Activated CD8-positive, alpha-beta T cell treated with anti-CD3 and anti-CD28 coated beads, Interleukin-2, amount 10 ng/mL, durations not matched to agents 7 days and 5 days (primary cell): ENCODE results near the gene SUN2. TPM values are rescaled to one million over a fixed set of nuclear protein-coding genes. Genes with fewer than 3 reads are reported as not detected.
A peak's percentile ranks its signal among the peaks of the same experiment; 100 is the strongest.

Experiments used
- ATAC-seq: fragments of 150-1000 bp; cut with Tn5 transposase; one replicate; pipeline ENCODE4 v1.10.0; 2021; ENCODE audit warnings: moderate library complexity
- CTCF ChIA-PET: fragments of 350-600 bp; sonication (Branson Sonifier 250); formaldehyde crosslinking; loops from one replicate; lab custom pipeline; 2021; ENCODE audit warnings: antibody characterized with exemption; lab: Charles Lee
- POLR2A ChIA-PET: fragments of 350-600 bp; sonication (Branson Sonifier 250); formaldehyde crosslinking; loops from one replicate; lab custom pipeline; 2021; ENCODE audit warnings: antibody characterized with exemption; lab: Charles Lee
- DNase-seq: peaks from one replicate; pipeline ENCODE4 v3.0.0-alpha.2; 2020
- H3K27ac Mint-ChIP-seq: one replicate; pipeline ENCODE4 v1.8.0; 2021; ENCODE audit warnings: mild to moderate bottlenecking, mixed read lengths
- H3K27me3 Mint-ChIP-seq: one replicate; pipeline ENCODE4 v1.8.0; 2021; ENCODE audit warnings: low read depth, mixed read lengths
- H3K36me3 Mint-ChIP-seq: one replicate; pipeline ENCODE4 v1.8.0; 2021; ENCODE audit warnings: low read depth, mixed read lengths
- H3K4me1 Mint-ChIP-seq: one replicate; pipeline ENCODE4 v1.8.0; 2021; ENCODE audit warnings: low read depth, mixed read lengths
- H3K4me3 Mint-ChIP-seq: one replicate; pipeline ENCODE4 v1.8.0; 2021; ENCODE audit warnings: mild to moderate bottlenecking, mixed read lengths
- H3K9me3 Mint-ChIP-seq: one replicate; pipeline ENCODE4 v1.8.0; 2022; ENCODE audit warnings: mixed read lengths; ENCODE audit not compliant: insufficient read depth
- total RNA-seq, 2 experiments: library from RNA; stranded (reverse); gene quantifications; one replicate each; pipeline ENCODE4 v1.2.3, GENCODE V29; 2021

SUN2 gene
- total RNA-seq, 2 experiments from 2014 or later = 481 to 482 TPM

DNA sequence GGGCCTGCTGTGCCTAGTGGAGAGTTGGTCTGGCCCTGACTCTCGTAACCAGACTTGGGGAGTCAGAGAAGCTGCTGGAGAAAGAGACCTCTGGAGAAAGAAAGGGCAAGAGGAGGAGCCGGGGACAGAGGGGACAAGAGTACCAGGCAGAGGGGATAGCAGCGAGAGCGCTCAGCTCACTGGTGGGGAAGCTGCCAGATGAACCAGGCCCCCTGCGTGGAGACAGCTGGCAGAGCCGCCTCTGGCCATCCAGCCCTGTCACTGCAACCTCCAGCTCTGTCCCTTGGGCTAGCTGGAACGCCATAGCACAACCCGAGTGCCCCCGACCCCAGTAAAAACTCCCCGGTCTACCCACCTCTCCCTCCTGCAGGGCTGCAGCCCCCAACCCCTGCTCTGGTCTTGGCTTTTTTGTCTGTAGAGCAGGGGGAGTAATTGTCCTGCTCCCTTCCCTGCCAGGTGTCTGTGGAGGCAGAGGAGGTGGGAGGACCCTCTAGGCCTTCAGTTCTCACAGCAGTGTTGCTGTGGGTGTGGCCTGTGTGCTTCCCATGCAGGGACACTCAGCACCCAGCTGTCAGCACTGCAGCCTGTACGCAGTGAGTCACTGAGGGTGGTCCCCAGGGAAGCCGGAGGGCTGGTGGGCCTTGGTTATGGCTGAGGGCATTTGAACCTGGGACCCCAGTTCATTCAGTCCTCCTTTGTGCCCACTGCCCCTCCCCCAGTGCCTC lies 4.8 kb upstream of the SUN2 start:
- H3K36me3 Mint-ChIP-seq = peaks cover 18% of the 10 kb centered on the region
- H3K4me3 Mint-ChIP-seq = no peak overlapping the region
- H3K4me1 Mint-ChIP-seq = peaks cover 33% of the 10 kb centered on the region
- H3K27me3 Mint-ChIP-seq = no peaks in the 10 kb centered on the region
- ChIA-PET CTCF (interaction anchor here (2.8 kb wide), 1 partner anchor 8 kb away, joined by 17 read pairs; no protein-coding TSS in a partner anchor), POLR2A (interaction anchor here (1.4 kb wide), 1 partner anchor 15 kb away, joined by 4 read pairs; no protein-coding TSS in a partner anchor)
- H3K27ac Mint-ChIP-seq = peak overlapping the region; percentile 44
- no peak for DNase-seq
- ATAC-seq = no peak
- no peaks in the 10 kb centered on the region for H3K9me3 Mint-ChIP-seq

DNA sequence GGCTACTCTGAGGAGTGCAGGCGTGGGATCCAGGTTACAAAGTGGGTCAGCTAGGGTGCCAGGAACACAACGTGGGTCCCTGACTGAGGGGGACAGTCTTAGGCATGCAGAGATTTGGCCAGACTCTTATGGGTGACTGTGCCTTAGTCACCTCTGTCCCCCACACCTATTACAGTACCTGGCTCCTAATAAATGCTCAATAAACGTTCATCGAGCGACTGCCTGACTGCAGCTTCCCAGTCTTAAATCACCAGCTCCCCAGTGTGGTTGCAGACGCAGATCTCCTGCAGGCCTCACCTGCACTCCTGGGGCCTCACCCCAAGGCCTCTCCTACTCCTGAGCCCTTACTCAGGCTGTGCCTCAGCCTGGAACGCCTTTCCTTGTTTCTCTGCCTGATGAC lies 3.2 kb upstream of the SUN2 start:
- Mint-ChIP-seq H3K4me1 (peaks cover 33% of the 10 kb centered on the region), H3K4me3 (no peak overlapping the region), H3K36me3 (peaks cover 31% of the 10 kb centered on the region), H3K27ac (peak overlapping the region; percentile 83), H3K9me3 (no peaks in the 10 kb centered on the region), H3K27me3 (no peaks in the 10 kb centered on the region)
- ChIA-PET POLR2A (interaction anchor here (1.3 to 15.1 kb wide), 3 partner anchors 10 to 23 kb away, joined by 4 to 307 read pairs (median 4); no protein-coding TSS in a partner anchor), CTCF (interaction anchor here (1.0 to 2.8 kb wide), 3 partner anchors 10 to 34 kb away, joined by 4 to 17 read pairs (median 4); no protein-coding TSS in a partner anchor)
- ATAC-seq (no peak), DNase-seq (no peak)

DNA sequence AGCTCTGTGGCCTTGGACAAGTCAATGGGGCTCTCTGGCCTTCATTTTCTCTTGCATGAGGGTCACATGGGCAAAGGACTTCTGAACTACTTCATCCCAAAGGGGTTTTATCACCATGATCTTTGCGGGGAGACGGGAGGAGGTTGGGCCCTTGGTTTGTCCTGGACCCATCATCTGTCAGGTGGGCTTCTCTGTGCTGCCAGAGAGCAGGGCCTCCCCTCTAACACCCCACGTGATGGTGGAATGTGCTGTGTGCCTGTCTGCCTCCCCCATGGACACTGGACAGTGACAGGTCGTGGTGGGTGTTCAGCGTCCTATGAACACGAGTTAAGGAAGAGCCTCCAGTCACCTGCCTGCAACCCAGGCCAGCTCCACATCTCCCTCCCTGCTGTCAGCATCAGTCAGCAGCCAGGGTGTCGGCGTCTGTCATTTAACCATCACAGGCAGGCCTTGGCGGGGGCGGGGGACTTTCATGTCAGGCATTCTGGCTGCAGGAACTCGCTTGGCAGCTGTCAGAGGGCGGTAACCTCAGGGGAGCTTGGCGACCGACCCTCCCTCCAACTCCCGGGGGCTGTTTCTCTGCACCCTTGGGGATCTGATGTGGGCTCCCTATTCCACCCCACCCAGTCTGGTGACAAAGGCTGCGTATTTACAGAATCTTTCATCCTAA lies 2.6 kb upstream of the SUN2 start:
- H3K9me3 Mint-ChIP-seq = no peaks in the 10 kb centered on the region
- DNase-seq (peak; percentile 66), ATAC-seq (no peak)
- H3K4me3 Mint-ChIP-seq = peak overlapping the region; percentile 97
- peaks cover 37% of the 10 kb centered on the region for H3K36me3 Mint-ChIP-seq
- H3K4me1 Mint-ChIP-seq = peaks cover 34% of the 10 kb centered on the region
- ChIA-PET CTCF (interaction anchor here (1.0 to 2.8 kb wide), 4 partner anchors 8 to 33 kb away, joined by 4 to 17 read pairs (median 4); no protein-coding TSS in a partner anchor), POLR2A (interaction anchor here (0.8 to 15.1 kb wide), 4 partner anchors 11 to 77 kb away, joined by 3 to 307 read pairs (median 4); partner anchors contain the start of gene TOMM22)
- H3K27me3 Mint-ChIP-seq = no peaks in the 10 kb centered on the region
- peak overlapping the region; percentile 83 for H3K27ac Mint-ChIP-seq

DNA sequence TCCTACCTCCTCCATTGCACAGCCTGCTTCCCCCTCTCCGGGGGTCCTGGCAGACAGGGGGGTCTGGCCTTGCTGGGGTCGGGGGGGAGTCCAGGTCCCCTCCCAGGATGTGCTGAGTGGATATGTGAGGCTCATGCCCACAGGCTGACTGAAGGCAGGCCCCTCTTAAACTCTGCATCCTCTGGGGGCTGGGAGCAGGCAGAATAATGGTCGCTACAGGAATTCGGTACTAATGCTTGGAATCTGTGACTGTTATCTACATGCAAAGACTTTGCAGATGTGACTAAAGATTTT lies 1.6 kb upstream of the SUN2 start:
- H3K4me1 Mint-ChIP-seq = peaks cover 39% of the 10 kb centered on the region
- ChIA-PET POLR2A (interaction anchor here (0.8 to 15.1 kb wide), 2 partner anchors 22 to 36 kb away, joined by 3 to 307 read pairs; no protein-coding TSS in a partner anchor), CTCF (interaction anchor here (1.3 to 2.0 kb wide), 4 partner anchors 9 to 112 kb away, joined by 4 to 11 read pairs (median 6); no protein-coding TSS in a partner anchor)
- peak overlapping the region; percentile 95 for H3K27ac Mint-ChIP-seq
- peaks cover 45% of the 10 kb centered on the region for H3K36me3 Mint-ChIP-seq
- ATAC-seq (no peak), DNase-seq (no peak)
- H3K9me3 Mint-ChIP-seq = no peaks in the 10 kb centered on the region
- H3K27me3 Mint-ChIP-seq = no peaks in the 10 kb centered on the region
- peak overlapping the region; percentile 97 for H3K4me3 Mint-ChIP-seq

DNA sequence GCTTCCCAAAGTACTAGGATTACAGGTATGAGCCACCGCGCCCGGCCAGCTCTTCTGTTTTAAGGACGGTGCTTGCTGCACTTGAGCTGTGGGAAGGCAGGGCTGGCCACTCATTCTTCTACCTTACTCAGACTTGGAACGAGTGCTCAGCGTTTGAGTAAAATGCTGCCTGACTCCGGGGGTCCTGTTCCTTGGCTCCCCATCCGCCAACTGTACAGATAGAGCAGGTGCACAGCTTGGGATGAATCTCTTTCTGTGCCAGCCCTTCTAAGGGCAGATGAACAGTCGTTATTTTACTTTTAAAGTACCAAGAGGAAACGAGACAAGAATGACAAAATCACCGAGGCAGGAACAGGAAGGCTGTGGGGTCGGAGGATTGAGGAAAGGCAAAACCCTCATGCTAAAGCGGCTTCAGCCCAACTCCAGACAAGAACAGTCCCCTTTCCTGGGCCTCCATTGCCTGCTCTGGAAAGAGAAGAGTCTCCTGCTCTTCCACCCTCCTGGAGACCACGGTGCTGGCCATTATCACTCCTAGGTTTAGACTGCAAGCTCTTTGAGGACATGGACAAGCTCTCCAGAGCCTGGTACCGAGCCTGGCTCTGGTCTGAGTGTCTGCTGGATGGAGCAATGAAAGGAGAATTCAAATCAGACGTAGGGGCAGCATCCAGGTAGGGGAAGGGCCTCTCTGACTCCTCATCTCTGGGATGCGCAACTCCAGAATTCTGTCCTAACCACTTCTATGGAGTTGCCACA lies 1.1 kb upstream of the SUN2 start:
- Mint-ChIP-seq H3K9me3 (no peaks in the 10 kb centered on the region), H3K27ac (peak overlapping the region; percentile 95), H3K4me3 (peak overlapping the region; percentile 97), H3K27me3 (no peaks in the 10 kb centered on the region), H3K4me1 (peaks cover 44% of the 10 kb centered on the region), H3K36me3 (peaks cover 50% of the 10 kb centered on the region)
- ATAC-seq (no peak), DNase-seq (peak; percentile 33)
- ChIA-PET CTCF (interaction anchor here (0.8 to 2.0 kb wide), 5 partner anchors 9 to 115 kb away, joined by 3 to 11 read pairs (median 6); partner anchors contain the start of gene CBX6), POLR2A (interaction anchor here (0.8 to 15.1 kb wide), 6 partner anchors 21 to 563 kb away, joined by 3 to 307 read pairs (median 4); partner anchors contain the start of gene RPL3)

DNA sequence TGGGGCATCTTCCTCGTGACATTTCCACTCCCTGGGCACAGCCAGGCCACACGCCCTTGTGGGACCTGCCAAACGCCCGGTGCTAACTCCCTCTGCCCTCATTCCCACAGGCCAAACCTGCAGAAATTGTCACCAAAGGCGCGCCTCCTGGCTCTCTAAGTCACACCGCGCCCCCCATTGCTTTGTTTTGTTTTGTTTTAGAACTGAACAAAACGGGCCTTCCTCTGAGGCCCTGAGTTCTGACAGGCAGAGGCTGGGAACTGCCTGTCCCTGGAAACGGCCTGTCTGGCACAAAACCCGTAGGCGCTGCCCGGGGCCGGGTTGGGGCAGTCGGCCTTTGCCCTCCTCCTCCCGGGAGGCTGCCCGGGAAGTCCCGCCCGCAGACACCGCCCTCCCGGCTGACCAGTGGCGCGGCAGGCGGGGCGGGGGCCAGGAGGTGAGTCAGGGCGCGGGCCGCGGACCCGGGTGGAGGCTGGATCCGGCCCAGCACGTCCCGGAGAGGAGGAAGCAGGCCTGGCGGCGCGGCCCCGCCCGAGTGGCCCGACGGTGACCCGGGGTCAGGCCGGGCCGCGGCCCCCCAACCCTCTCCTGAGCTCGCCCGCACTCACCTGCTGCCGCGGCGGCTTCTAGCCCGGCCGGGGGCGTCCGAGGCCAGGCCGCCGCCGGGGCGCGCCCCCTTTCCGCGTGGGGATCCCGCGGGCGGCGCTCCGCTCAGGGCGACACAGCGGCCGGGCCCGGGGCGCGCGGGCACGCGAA lies 465 bp downstream of the SUN2 start:
- H3K27ac Mint-ChIP-seq = peak overlapping the region; percentile 94
- H3K9me3 Mint-ChIP-seq = no peaks in the 10 kb centered on the region
- H3K27me3 Mint-ChIP-seq = no peaks in the 10 kb centered on the region
- ChIA-PET CTCF (interaction anchor here (1.1 to 2.0 kb wide), 4 partner anchors 11 to 114 kb away, joined by 4 to 7 read pairs (median 6); no protein-coding TSS in a partner anchor), POLR2A (interaction anchor here (0.7 to 15.1 kb wide), 5 partner anchors 20 to 505 kb away, joined by 3 to 307 read pairs (median 3); partner anchors contain the start of gene GTPBP1)
- peak; percentile 62 for DNase-seq
- H3K4me1 Mint-ChIP-seq = peaks cover 51% of the 10 kb centered on the region
- peaks cover 65% of the 10 kb centered on the region for H3K36me3 Mint-ChIP-seq
- peak overlapping the region; percentile 97 for H3K4me3 Mint-ChIP-seq
- peak; percentile 9 for ATAC-seq

DNA sequence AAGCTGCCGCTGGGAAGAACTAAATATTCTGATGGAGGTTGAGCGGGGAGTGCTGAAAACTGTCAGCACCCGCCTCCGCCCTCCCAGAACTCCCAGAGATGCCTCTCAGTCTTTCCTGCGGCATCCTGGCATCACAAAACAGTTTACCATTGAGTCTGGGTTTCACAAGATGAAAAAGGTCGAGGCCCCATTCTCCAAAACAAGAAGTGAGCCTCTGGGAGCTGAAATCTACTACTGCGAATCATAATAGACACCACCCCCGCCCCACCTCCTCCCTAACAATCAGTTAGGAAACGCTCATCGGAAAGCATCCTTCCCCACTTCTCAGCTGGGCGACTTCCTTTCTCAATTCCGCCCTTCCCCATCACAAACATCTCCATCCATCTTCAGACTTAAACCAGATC lies 1.0 kb downstream of the SUN2 start:
- POLR2A ChIA-PET = interaction anchor here (0.6 to 15.1 kb wide), 4 partner anchors 9 to 504 kb away, joined by 3 to 307 read pairs (median 3); partner anchors contain the start of gene GTPBP1
- CTCF ChIA-PET = interaction anchor here (1.1 to 1.8 kb wide), 3 partner anchors 15 to 22 kb away, joined by 3 to 7 read pairs (median 4); no protein-coding TSS in a partner anchor
- Mint-ChIP-seq H3K36me3 (peaks cover 71% of the 10 kb centered on the region), H3K4me3 (peak overlapping the region; percentile 97), H3K4me1 (peaks cover 56% of the 10 kb centered on the region), H3K27me3 (no peaks in the 10 kb centered on the region), H3K9me3 (no peaks in the 10 kb centered on the region), H3K27ac (peak overlapping the region; percentile 94)
- no peak for ATAC-seq
- no peak for DNase-seq

DNA sequence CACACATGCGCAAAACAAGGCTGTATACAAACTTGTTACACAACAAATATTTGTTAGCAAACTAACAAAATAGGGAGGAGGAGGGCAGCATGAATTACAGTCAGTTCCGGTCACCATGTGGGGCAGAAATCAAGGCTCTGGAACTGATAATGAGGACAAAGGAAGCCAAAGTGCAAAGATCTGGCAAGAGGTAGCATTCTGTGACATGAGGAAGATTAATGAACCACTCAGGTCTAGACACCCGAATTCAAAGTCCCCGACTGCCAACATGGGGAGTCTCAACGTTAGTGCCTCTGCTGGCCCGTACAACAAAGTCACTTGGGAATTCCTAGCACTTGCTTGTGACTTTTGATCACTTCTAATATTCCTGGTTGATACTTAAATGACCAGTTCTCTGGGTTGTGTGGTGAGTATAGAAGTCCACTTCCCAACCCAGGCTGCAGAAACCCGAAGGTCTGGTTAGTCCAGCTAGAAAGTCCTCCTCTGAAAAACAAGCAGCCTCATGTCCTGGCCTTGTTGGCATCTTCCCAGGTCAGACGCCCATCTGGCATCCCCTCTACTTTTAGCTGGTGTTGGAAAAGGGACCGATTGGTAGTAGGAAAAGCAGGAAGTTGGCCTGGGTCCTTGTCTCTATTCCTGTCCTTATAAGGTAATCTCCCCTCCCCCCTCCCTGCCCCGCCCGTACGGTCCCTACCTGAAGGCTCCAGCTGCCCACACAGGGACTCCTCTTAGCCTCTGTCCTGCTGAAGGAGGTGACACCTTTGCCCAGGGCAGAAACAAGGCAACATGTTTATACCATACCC lies 1.6 kb downstream of the SUN2 start:
- peaks cover 57% of the 10 kb centered on the region for H3K4me1 Mint-ChIP-seq
- DNase-seq (peak; percentile 59), ATAC-seq (no peak)
- peaks cover 77% of the 10 kb centered on the region for H3K36me3 Mint-ChIP-seq
- no peaks in the 10 kb centered on the region for H3K27me3 Mint-ChIP-seq
- ChIA-PET CTCF (interaction anchor here (1.1 to 1.8 kb wide), 4 partner anchors 12 to 21 kb away, joined by 3 to 7 read pairs (median 4); no protein-coding TSS in a partner anchor), POLR2A (interaction anchor here (0.6 to 15.1 kb wide), 2 partner anchors 8 to 18 kb away, joined by 3 to 307 read pairs; no protein-coding TSS in a partner anchor)
- H3K9me3 Mint-ChIP-seq = no peaks in the 10 kb centered on the region
- H3K27ac Mint-ChIP-seq = peak overlapping the region; percentile 100
- H3K4me3 Mint-ChIP-seq = peak overlapping the region; percentile 97

DNA sequence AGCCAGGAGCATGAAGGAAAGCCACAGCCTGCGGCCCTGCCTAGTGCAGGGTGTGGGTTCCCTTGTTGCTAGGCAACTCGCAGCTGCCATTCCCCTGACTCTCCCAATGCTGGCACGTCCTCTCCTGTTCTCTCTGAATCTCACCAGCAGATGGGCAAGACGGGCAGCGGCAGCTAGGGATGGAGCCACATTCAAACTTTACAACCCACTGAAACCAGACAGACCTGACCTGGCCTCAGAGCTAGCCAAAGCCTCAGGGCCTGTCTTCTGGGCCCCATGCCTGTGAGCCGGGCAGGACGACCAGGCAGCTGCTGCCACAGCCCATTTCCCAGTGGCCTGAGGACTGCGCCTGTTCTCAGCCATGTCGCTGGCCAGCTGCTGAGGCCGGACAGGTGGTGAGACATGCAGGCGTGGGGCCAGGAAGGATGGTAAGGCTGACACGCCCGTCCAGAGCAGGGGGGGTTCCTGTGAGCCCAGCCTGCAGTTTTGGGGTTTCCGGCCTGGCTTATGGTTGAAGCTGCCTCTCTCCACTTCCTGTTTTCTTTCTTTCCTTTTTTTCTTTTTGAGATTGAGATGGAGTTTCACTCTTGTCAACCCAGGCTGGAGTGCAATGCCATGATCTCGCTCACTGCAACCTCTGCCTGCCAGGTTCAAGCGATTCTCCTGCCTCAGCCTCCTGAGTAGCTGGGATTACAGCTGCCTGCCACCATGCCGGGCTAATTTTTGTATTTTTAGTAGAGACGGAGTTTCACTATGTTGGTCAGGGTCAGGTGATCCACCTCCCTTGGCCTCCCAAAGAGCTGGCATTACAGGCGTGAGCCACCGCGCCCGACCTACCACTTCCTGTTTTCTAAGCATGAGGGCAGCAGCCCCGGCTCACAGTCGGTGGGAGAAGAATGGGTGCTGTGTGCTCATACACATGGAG lies 4.1 kb downstream of the SUN2 start:
- peaks cover 78% of the 10 kb centered on the region for H3K36me3 Mint-ChIP-seq
- ChIA-PET CTCF (interaction anchor here (0.9 to 3.4 kb wide), 8 partner anchors 11 to 118 kb away, joined by 4 to 23 read pairs (median 6); partner anchors contain the start of gene GTPBP1), POLR2A (interaction anchor here (0.9 to 15.1 kb wide), 9 partner anchors 16 to 70 kb away, joined by 3 to 307 read pairs (median 4); partner anchors contain the start of genes GTPBP1 and TOMM22)
- DNase-seq (peak; percentile 91), ATAC-seq (peak; percentile 53)
- no peaks in the 10 kb centered on the region for H3K9me3 Mint-ChIP-seq
- peak overlapping the region; percentile 97 for H3K4me3 Mint-ChIP-seq
- peak overlapping the region; percentile 100 for H3K27ac Mint-ChIP-seq
- peaks cover 48% of the 10 kb centered on the region for H3K4me1 Mint-ChIP-seq
- H3K27me3 Mint-ChIP-seq = no peaks in the 10 kb centered on the region
